ENCODE measurements around the gene SLC25A21.
A peak's percentile ranks its signal among the peaks of the same experiment; 100 is the strongest.
"Not testable (repeated sequence)": the region's sequence is repeated elsewhere in the genome, so short reads cannot be mapped to it uniquely, and the experiment has no call there.

SLC25A21 gene

GRCh38 chr14:37172024-37172869 is at the start of gene SLC25A21:
TSS of gene SLC25A21 (minus strand) at chr14:37172606.
- H3K27me3 ChIP-seq (ENCODE audit: control insufficient read depth in 1 of 2, insufficient read depth in 2 of 2, low read length in 2 of 2): no peaks in the 10 kb centered on the region
- peak within 1 kb of the TSS; percentile 88 to 90 for H3K4me3 ChIP-seq (ENCODE audit: low read depth in 1 of 2, low read length in 2 of 2)
- H3K9ac ChIP-seq (ENCODE audit: low read length): peak within 1 kb of the TSS; percentile 88
- H3K4me1 ChIP-seq (ENCODE audit: insufficient read depth, low read length): peaks cover 17% of the 10 kb centered on the region
- H3K9me3 ChIP-seq (ENCODE audit: low read length): no peaks in the 10 kb centered on the region
- H3K36me3 ChIP-seq (ENCODE audit: insufficient read depth, low read length): no peaks in the 10 kb centered on the region
- peak within 1 kb of the TSS; percentile 86 for H3K27ac ChIP-seq (ENCODE audit: low read depth, low read length)

GRCh38 chr14:37221073-37221472 is 48.7 kb upstream of the SLC25A21 start:
- Histone ChIP-seq H3K4me1 (ENCODE audit: insufficient read depth, low read length) (no peaks in the 10 kb centered on the region), H3K27me3 (ENCODE audit: control insufficient read depth in 1 of 2, insufficient read depth in 2 of 2, low read length in 2 of 2) (no peaks in the 10 kb centered on the region), H3K9ac (ENCODE audit: low read length) (no peak overlapping the region), H3K4me3 (ENCODE audit: low read depth in 1 of 2, low read length in 2 of 2) (no peak overlapping the region), H3K9me3 (ENCODE audit: low read length) (no peaks in the 10 kb centered on the region), H3K27ac (ENCODE audit: low read depth, low read length) (no peak overlapping the region), H3K36me3 (ENCODE audit: insufficient read depth, low read length) (no peaks in the 10 kb centered on the region)

- H3K27ac ChIP-seq (ENCODE audit: low read depth, low read length): no peak overlapping the region
- H3K27me3 ChIP-seq (ENCODE audit: control insufficient read depth in 1 of 2, insufficient read depth in 2 of 2, low read length in 2 of 2): no peaks in the 10 kb centered on the region
- H3K36me3 ChIP-seq (ENCODE audit: insufficient read depth, low read length): no peaks in the 10 kb centered on the region
- H3K9ac ChIP-seq (ENCODE audit: low read length): no peak overlapping the region
- H3K4me3 ChIP-seq (ENCODE audit: low read depth in 1 of 2, low read length in 2 of 2): no peak overlapping the region
- H3K9me3 ChIP-seq (ENCODE audit: low read length): no peaks in the 10 kb centered on the region
- no peaks in the 10 kb centered on the region for H3K4me1 ChIP-seq (ENCODE audit: insufficient read depth, low read length)
Observed at GRCh38 chr14:37215345-37215744, 42.9 kb upstream of the SLC25A21 start.

- no peak overlapping the region for H3K4me3 ChIP-seq (ENCODE audit: low read depth in 1 of 2, low read length in 2 of 2)
- no peaks in the 10 kb centered on the region for H3K27me3 ChIP-seq (ENCODE audit: control insufficient read depth in 1 of 2, insufficient read depth in 2 of 2, low read length in 2 of 2)
- H3K36me3 ChIP-seq (ENCODE audit: insufficient read depth, low read length): no peaks in the 10 kb centered on the region
- H3K4me1 ChIP-seq (ENCODE audit: insufficient read depth, low read length): no peaks in the 10 kb centered on the region
- no peaks in the 10 kb centered on the region for H3K9me3 ChIP-seq (ENCODE audit: low read length)
- no peak overlapping the region for H3K27ac ChIP-seq (ENCODE audit: low read depth, low read length)
- no peak overlapping the region for H3K9ac ChIP-seq (ENCODE audit: low read length)
Observed at GRCh38 chr14:37213016-37213415, 40.6 kb upstream of the SLC25A21 start.

GRCh38 chr14:37210448-37210847 is 38.0 kb upstream of the SLC25A21 start:
- Histone ChIP-seq H3K9me3 (ENCODE audit: low read length) (no peaks in the 10 kb centered on the region), H3K4me1 (ENCODE audit: insufficient read depth, low read length) (no peaks in the 10 kb centered on the region), H3K36me3 (ENCODE audit: insufficient read depth, low read length) (no peaks in the 10 kb centered on the region), H3K4me3 (ENCODE audit: low read depth in 1 of 2, low read length in 2 of 2) (no peak overlapping the region), H3K9ac (ENCODE audit: low read length) (no peak overlapping the region), H3K27ac (ENCODE audit: low read depth, low read length) (no peak overlapping the region), H3K27me3 (ENCODE audit: control insufficient read depth in 1 of 2, insufficient read depth in 2 of 2, low read length in 2 of 2) (no peaks in the 10 kb centered on the region)

- H3K9ac ChIP-seq (ENCODE audit: low read length); H3K9me3 ChIP-seq (ENCODE audit: low read length); H3K4me1 ChIP-seq (ENCODE audit: insufficient read depth, low read length); H3K27ac ChIP-seq (ENCODE audit: low read depth, low read length); H3K4me3 ChIP-seq (ENCODE audit: low read depth in 1 of 2, low read length in 2 of 2); H3K27me3 ChIP-seq (ENCODE audit: control insufficient read depth in 1 of 2, insufficient read depth in 2 of 2, low read length in 2 of 2); H3K36me3 ChIP-seq (ENCODE audit: insufficient read depth, low read length): not testable (repeated sequence)
Observed at GRCh38 chr14:37209617-37210016, 37.2 kb upstream of the SLC25A21 start.

- not testable (repeated sequence) for H3K9me3 ChIP-seq (ENCODE audit: low read length); H3K4me1 ChIP-seq (ENCODE audit: insufficient read depth, low read length); H3K9ac ChIP-seq (ENCODE audit: low read length); H3K27me3 ChIP-seq (ENCODE audit: control insufficient read depth in 1 of 2, insufficient read depth in 2 of 2, low read length in 2 of 2); H3K4me3 ChIP-seq (ENCODE audit: low read depth in 1 of 2, low read length in 2 of 2); H3K27ac ChIP-seq (ENCODE audit: low read depth, low read length); H3K36me3 ChIP-seq (ENCODE audit: insufficient read depth, low read length)
Observed at GRCh38 chr14:37205623-37206605, 33.5 kb upstream of the SLC25A21 start.

GRCh38 chr14:37203423-37203822 is 31.0 kb upstream of the SLC25A21 start:
- H3K4me1 ChIP-seq (ENCODE audit: insufficient read depth, low read length): peaks cover 8% of the 10 kb centered on the region
- no peaks in the 10 kb centered on the region for H3K27me3 ChIP-seq (ENCODE audit: control insufficient read depth in 1 of 2, insufficient read depth in 2 of 2, low read length in 2 of 2)
- H3K27ac ChIP-seq (ENCODE audit: low read depth, low read length): no peak overlapping the region
- H3K9me3 ChIP-seq (ENCODE audit: low read length): no peaks in the 10 kb centered on the region
- no peaks in the 10 kb centered on the region for H3K36me3 ChIP-seq (ENCODE audit: insufficient read depth, low read length)
- no peak overlapping the region for H3K9ac ChIP-seq (ENCODE audit: low read length)
- no peak overlapping the region for H3K4me3 ChIP-seq (ENCODE audit: low read depth in 1 of 2, low read length in 2 of 2)

- Histone ChIP-seq H3K9me3 (ENCODE audit: low read length) (no peaks in the 10 kb centered on the region), H3K27ac (ENCODE audit: low read depth, low read length) (no peak overlapping the region), H3K36me3 (ENCODE audit: insufficient read depth, low read length) (no peaks in the 10 kb centered on the region), H3K27me3 (ENCODE audit: control insufficient read depth in 1 of 2, insufficient read depth in 2 of 2, low read length in 2 of 2) (no peaks in the 10 kb centered on the region), H3K4me3 (ENCODE audit: low read depth in 1 of 2, low read length in 2 of 2) (no peak overlapping the region), H3K9ac (ENCODE audit: low read length) (no peak overlapping the region), H3K4me1 (ENCODE audit: insufficient read depth, low read length) (peaks cover 9% of the 10 kb centered on the region)
Observed at GRCh38 chr14:37202812-37203211, 30.4 kb upstream of the SLC25A21 start.

GRCh38 chr14:37202265-37202664 is 29.9 kb upstream of the SLC25A21 start:
- Histone ChIP-seq H3K9ac (ENCODE audit: low read length) (no peak overlapping the region), H3K9me3 (ENCODE audit: low read length) (no peaks in the 10 kb centered on the region), H3K36me3 (ENCODE audit: insufficient read depth, low read length) (no peaks in the 10 kb centered on the region), H3K27me3 (ENCODE audit: control insufficient read depth in 1 of 2, insufficient read depth in 2 of 2, low read length in 2 of 2) (no peaks in the 10 kb centered on the region), H3K4me3 (ENCODE audit: low read depth in 1 of 2, low read length in 2 of 2) (no peak overlapping the region), H3K4me1 (ENCODE audit: insufficient read depth, low read length) (peaks cover 9% of the 10 kb centered on the region), H3K27ac (ENCODE audit: low read depth, low read length) (no peak overlapping the region)

GRCh38 chr14:37201724-37202123 is 29.3 kb upstream of the SLC25A21 start:
- H3K27ac ChIP-seq (ENCODE audit: low read depth, low read length): no peak overlapping the region
- H3K4me3 ChIP-seq (ENCODE audit: low read depth in 1 of 2, low read length in 2 of 2): no peak overlapping the region
- H3K4me1 ChIP-seq (ENCODE audit: insufficient read depth, low read length): peaks cover 9% of the 10 kb centered on the region
- H3K27me3 ChIP-seq (ENCODE audit: control insufficient read depth in 1 of 2, insufficient read depth in 2 of 2, low read length in 2 of 2): no peaks in the 10 kb centered on the region
- no peaks in the 10 kb centered on the region for H3K36me3 ChIP-seq (ENCODE audit: insufficient read depth, low read length)
- no peak overlapping the region for H3K9ac ChIP-seq (ENCODE audit: low read length)
- H3K9me3 ChIP-seq (ENCODE audit: low read length): no peaks in the 10 kb centered on the region
